ENCODE data around the gene GRM2. TPM values are rescaled to one million over a fixed set of nuclear protein-coding genes. Genes with fewer than 3 reads are reported as not detected.
A peak's percentile ranks its signal among the peaks of the same experiment; 100 is the strongest.

The GRM2 gene
- total and polyA plus RNA-seq, 12 donors = 0.04 to 0.48 (median 0.17) TPM; not detected in 3

DNA sequence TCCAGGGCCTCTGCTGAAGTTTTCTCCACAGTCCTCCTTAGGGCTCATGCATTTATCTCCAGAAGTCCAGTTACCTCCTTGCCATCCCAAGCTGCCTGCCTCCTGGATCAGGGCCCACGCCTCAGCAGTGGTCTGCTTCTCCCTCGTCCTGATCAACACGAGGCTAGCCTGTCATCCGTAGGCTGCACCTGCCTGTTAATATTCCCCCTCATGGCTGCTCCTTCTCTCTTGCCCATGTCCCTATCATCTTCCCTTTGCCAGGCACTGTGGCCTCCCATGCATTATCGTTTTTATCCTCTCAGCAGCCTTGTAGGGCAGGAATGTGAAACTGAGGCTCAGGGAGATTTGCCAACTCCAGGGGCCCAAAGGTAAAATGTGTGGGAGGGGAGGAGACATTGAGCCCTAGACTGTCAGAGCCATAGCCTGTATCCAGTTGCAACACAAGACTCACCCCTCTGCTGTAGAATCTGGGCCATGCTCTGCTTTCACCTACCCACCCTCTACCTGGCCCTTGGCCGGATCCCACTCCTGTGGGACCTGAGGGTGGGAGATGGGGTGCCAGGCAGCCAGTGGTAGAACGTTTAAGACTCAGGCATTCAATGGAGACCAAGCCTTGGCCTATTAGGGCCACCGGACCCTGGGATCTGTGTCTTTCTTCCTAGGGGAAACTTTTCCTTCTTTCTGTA lies 4.6 kb downstream of the GRM2 start:
- H3K4me1 ChIP-seq (replicated peaks in 1 of 2) = peaks cover 0 to 5% of the 10 kb centered on the region in 2 donors
- no peak overlapping the region for H3K4me3 ChIP-seq
- no peak overlapping the region for H3K27ac ChIP-seq
- intact Hi-C loops (cut with DNase I) = no loop called here
- peak in 3 of 7 donors; percentile 7 to 14 (median 14) for DNase-seq
- no peaks in the 10 kb centered on the region for H3K27me3 ChIP-seq
- H3K9me3 ChIP-seq (replicated peaks in 1 of 3) = no peaks in the 10 kb centered on the region
- 86 to 91% (median 88%) methylated on average over 8 of the region's 8 CpGs for WGBS, 4 donors
- TF ChIP-seq CTCF (IDR thresholded peaks at IDR 0.05) (no peak), POLR2A (IDR thresholded peaks at IDR 0.05) (no peak)
- H3K36me3 ChIP-seq (replicated peaks in 1 of 2) = no peaks in the 10 kb centered on the region

GRCh38 chr3:51712038-51712420 lies 5.2 kb downstream of the GRM2 start:
- intact Hi-C loops (cut with DNase I) = no loop called here
- no peak overlapping the region for H3K4me3 ChIP-seq
- H3K27ac ChIP-seq = no peak overlapping the region
- peaks cover 0 to 4% of the 10 kb centered on the region in 2 donors for H3K4me1 ChIP-seq (replicated peaks in 1 of 2)
- no peaks in the 10 kb centered on the region for H3K27me3 ChIP-seq
- TF ChIP-seq CTCF (IDR thresholded peaks at IDR 0.05) (no peak), POLR2A (IDR thresholded peaks at IDR 0.05) (no peak)
- 73 to 100% (median 89%) methylated on average over 1 of the region's 1 CpG for WGBS, 4 donors
- no peaks in the 10 kb centered on the region for H3K36me3 ChIP-seq (replicated peaks in 1 of 2)
- DNase-seq = peak in 1 of 7 donors; percentile 15
- H3K9me3 ChIP-seq (replicated peaks in 1 of 3) = no peaks in the 10 kb centered on the region

DNA sequence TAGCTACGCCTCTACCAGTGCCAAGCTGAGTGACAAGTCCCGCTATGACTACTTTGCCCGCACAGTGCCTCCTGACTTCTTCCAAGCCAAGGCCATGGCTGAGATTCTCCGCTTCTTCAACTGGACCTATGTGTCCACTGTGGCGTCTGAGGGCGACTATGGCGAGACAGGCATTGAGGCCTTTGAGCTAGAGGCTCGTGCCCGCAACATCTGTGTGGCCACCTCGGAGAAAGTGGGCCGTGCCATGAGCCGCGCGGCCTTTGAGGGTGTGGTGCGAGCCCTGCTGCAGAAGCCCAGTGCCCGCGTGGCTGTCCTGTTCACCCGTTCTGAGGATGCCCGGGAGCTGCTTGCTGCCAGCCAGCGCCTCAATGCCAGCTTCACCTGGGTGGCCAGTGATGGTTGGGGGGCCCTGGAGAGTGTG lies 5.7 kb downstream of the GRM2 start:
- peak in 4 of 7 donors; percentile 7 to 35 (median 14) for DNase-seq
- no peak for TF ChIP-seq POLR2A (IDR thresholded peaks at IDR 0.05)
- Histone ChIP-seq H3K36me3 (replicated peaks in 1 of 2) (no peaks in the 10 kb centered on the region), H3K4me3 (no peak overlapping the region), H3K9me3 (replicated peaks in 1 of 3) (no peaks in the 10 kb centered on the region), H3K27ac (no peak overlapping the region), H3K27me3 (no peaks in the 10 kb centered on the region), H3K4me1 (replicated peaks in 1 of 2) (no peaks in the 10 kb centered on the region)
- 93 to 97% (median 96%) methylated on average over 7 to 20 of the region's 20 CpGs for WGBS, 4 donors
- intact Hi-C loops (cut with DNase I) = no loop called here

DNA sequence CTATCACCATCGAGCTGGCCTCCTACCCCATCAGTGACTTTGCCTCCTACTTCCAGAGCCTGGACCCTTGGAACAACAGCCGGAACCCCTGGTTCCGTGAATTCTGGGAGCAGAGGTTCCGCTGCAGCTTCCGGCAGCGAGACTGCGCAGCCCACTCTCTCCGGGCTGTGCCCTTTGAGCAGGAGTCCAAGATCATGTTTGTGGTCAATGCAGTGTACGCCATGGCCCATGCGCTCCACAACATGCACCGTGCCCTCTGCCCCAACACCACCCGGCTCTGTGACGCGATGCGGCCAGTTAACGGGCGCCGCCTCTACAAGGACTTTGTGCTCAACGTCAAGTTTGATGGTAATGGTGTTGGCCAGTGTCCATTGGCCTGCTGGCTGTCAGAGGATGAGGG lies 6.1 kb downstream of the GRM2 start:
- no peaks in the 10 kb centered on the region for H3K27me3 ChIP-seq
- H3K4me1 ChIP-seq (replicated peaks in 1 of 2) = no peaks in the 10 kb centered on the region
- no peaks in the 10 kb centered on the region for H3K9me3 ChIP-seq (replicated peaks in 1 of 3)
- no peak overlapping the region for H3K4me3 ChIP-seq
- peak in 3 of 7 donors; percentile 4 to 12 (median 10) for DNase-seq
- H3K36me3 ChIP-seq (replicated peaks in 1 of 2) = no peaks in the 10 kb centered on the region
- TF ChIP-seq POLR2A (IDR thresholded peaks at IDR 0.05) (no peak), CTCF (IDR thresholded peaks at IDR 0.05) (no peak)
- H3K27ac ChIP-seq = no peak overlapping the region
- WGBS, 4 donors = 93 to 97% (median 94%) methylated on average over 15 to 19 of the region's 19 CpGs
- intact Hi-C loops (cut with DNase I) = no loop called here

Measured in adrenal gland (tissue), 12 donors.